ENCODE measurements around the gene EEF1A2. TPM values are rescaled to one million over a fixed set of nuclear protein-coding genes. Genes with fewer than 3 reads are reported as not detected.
"Not testable (repeated sequence)": the region's sequence is repeated elsewhere in the genome, so short reads cannot be mapped to it uniquely, and the experiment has no call there.

The EEF1A2 gene
- total RNA-seq, 2 experiments from 2014 or later, result 1.1 to 1.7 TPM

DNA sequence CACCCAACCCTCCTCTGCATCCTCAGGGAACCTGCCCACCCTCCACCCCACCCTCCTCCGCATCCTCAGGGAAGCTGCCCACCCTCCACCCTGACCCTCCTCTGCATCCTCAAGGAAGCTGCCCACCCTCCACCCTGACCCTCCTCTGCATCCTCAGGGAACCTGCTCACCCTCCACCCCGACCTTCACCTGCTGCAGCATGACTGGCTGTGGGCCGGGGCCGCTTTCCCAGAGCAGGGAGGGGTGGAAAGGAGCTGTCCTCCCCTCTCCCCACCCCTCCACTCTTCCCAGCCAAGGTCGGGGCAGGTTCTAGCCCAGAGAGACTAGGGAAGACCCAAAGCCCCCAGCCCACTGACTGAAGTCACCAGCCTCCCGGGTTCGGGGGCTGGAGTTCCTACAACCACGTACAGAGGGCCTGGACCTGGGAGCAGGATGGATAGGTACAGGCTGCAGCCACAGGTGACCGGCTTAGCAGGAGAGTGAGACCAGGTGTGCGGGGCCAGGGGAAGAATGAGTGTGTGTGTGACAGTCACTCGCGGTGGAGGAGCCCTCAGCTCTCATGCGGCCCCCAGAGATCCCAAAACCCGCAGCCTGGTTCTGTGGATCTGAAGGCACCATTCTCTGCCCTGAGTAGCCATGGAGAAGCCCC is 11.6 kb downstream of the EEF1A2 start:
- H3K4me1 Mint-ChIP-seq (ENCODE audit: low read depth), result peaks cover 1% of the 10 kb centered on the region
- no peak for DNase-seq
- H3K9me3 Mint-ChIP-seq, result no peaks in the 10 kb centered on the region
- no peak overlapping the region for H3K4me3 Mint-ChIP-seq
- no peaks in the 10 kb centered on the region for H3K36me3 Mint-ChIP-seq
- no peak overlapping the region for H3K27ac Mint-ChIP-seq
- ChIA-PET CTCF (interaction anchor here (1.0 kb wide), 1 partner anchor 10 kb away, joined by 4 read pairs; no protein-coding TSS in a partner anchor), POLR2A (no interaction called here)
- peaks cover 27% of the 10 kb centered on the region for H3K27me3 Mint-ChIP-seq
- intact Hi-C loops (cut with micrococcal nuclease), result no loop called here

DNA sequence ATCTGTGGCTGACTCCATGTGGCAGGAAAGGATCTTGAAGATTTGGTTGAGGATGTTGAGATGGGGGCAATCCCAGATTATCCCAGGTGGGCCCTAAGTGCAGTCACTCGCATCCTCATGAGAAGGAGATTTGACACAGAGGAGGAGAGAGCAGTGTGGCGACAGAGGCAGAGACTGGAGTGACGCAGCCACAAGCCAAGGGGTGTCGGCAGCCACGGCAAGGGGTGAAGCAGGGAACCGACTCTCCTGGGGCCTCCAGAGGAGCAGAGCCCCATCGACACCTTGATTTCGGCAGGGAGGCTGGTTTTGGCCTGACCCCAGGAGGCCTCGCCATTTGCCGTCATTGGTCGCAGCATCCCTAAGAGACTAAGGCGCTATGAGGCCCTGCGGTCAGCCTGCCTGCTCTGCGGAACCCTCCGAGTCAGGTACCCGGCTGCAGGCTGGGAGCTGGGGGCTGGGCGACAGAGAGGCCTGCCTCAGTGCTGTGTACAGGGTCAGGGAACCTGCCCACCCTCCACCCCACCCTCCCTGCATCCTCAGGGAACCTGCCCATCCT is 12.5 kb downstream of the EEF1A2 start:
- Mint-ChIP-seq H3K9me3 (no peaks in the 10 kb centered on the region), H3K4me1 (ENCODE audit: low read depth) (peaks cover 1% of the 10 kb centered on the region), H3K36me3 (no peaks in the 10 kb centered on the region), H3K27me3 (peaks cover 27% of the 10 kb centered on the region), H3K4me3 (no peak overlapping the region), H3K27ac (no peak overlapping the region)
- no peak for DNase-seq
- intact Hi-C loops (cut with micrococcal nuclease), result no loop called here
- CTCF ChIA-PET, result interaction anchor here (1.0 kb wide), 1 partner anchor 10 kb away, joined by 4 read pairs; no protein-coding TSS in a partner anchor
- POLR2A ChIA-PET, result no interaction called here

DNA sequence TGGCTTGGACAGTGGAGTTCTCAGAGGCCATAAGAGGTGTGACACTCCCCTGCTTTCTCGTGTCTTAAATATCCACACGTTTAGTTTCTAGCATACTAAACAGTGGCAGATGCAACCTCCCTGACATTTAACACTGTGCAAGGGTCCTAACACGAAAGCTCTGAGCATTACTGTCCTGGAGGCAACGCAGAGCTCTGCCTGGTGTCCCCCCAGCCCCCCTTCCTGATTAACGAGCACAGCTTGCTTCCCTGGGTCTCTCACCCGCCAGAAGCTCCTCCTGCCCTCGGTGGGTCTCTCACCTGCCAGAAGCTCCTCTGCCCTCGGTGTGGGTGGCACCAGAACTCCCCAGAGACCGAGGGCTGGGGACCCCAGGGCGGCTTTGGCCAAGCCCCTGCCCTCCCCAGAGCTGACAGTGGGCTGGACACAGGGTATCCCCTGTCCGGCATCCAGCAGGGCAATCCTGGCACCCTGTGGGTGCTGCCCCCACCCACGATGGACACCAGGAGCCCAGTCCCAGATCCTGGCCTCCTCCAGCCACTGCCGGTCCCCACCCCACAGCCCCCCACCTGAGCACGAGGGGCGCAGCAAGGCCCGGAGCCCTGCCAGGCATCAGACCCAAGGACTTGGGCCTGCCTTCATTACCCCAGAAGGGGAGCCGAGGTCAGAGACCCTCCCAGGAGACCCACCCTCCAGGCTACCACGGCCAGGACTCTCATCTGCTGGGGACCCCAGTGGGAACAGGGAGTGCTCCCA is 14.1 kb downstream of the EEF1A2 start:
- intact Hi-C loops (cut with micrococcal nuclease), result no loop called here
- Mint-ChIP-seq H3K27me3 (peaks cover 30% of the 10 kb centered on the region), H3K4me3 (no peak overlapping the region), H3K4me1 (ENCODE audit: low read depth) (peaks cover 1% of the 10 kb centered on the region), H3K27ac (no peak overlapping the region), H3K9me3 (no peaks in the 10 kb centered on the region), H3K36me3 (no peaks in the 10 kb centered on the region)
- ChIA-PET CTCF (interaction anchor here (0.6 to 1.3 kb wide), 2 partner anchors 12 to 14 kb away, joined by 3 to 8 read pairs; no protein-coding TSS in a partner anchor), POLR2A (no interaction called here)
- no peak for DNase-seq

DNA sequence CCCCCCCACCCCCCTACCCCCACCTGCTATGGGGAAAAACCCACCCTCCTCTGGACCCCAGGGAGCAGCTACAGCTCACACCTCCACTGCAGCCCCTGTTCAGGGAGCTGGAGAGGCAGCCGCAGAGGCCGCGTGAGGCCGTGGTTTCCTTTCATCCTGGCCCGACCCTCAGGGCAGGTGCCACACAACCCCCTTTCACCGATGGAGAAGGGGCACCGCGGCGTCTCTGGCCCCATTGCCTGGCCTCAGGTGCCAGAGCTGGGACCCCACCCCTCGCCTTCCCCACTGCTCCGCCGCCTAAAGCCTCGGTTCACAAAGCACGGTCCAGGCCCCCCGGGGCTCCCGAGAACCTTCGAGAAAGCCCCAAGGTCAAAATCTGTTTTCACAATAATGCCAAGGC is 14.6 kb downstream of the EEF1A2 start:
- H3K36me3 Mint-ChIP-seq, result no peaks in the 10 kb centered on the region

DNA sequence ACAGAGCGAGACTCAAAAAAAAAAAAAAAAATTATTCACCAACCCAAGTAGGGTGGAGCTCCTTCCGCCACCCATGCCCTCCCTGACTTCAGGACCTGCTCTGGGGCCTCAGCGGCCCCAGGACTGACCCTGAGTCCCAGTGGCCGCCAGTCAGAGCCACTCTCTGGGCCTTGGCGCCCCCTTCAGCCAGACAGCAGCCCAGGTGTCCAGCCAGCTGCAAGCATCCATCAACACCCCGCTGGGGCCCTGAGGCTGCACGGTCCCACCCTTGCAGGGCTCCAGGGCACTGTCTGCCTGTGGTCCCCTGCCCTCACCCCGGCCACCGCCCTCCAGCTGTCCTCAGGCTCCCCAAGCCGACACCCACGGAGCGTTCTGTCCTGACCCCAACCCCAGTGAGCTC is 15.0 kb downstream of the EEF1A2 start:
- Mint-ChIP-seq H3K27me3 (peaks cover 30% of the 10 kb centered on the region), H3K4me1 (ENCODE audit: low read depth) (peaks cover 1% of the 10 kb centered on the region), H3K27ac (no peak overlapping the region), H3K9me3 (no peaks in the 10 kb centered on the region), H3K36me3 (no peaks in the 10 kb centered on the region), H3K4me3 (no peak overlapping the region)
- CTCF ChIA-PET, result interaction anchor here (1.3 kb wide), 1 partner anchor 13 kb away, joined by 8 read pairs; no protein-coding TSS in a partner anchor
- POLR2A ChIA-PET, result interaction anchor here (0.7 kb wide), 1 partner anchor 13 kb away, joined by 3 read pairs; no protein-coding TSS in a partner anchor
- intact Hi-C loops (cut with micrococcal nuclease), result loop anchor here (1.0 kb wide), 1 partner anchor 49 kb away; no protein-coding TSS in a partner anchor
- DNase-seq, result no peak

More for the DNA sequence above, 14.6 kb downstream of the EEF1A2 start:
- Mint-ChIP-seq H3K9me3 (no peaks in the 10 kb centered on the region), H3K27ac (no peak overlapping the region), H3K4me3 (no peak overlapping the region), H3K27me3 (peaks cover 31% of the 10 kb centered on the region), H3K4me1 (ENCODE audit: low read depth) (peaks cover 1% of the 10 kb centered on the region)
- POLR2A ChIA-PET, result no interaction called here
- intact Hi-C loops (cut with micrococcal nuclease), result no loop called here
- DNase-seq, result no peak
- CTCF ChIA-PET, result interaction anchor here (0.6 to 1.3 kb wide), 2 partner anchors 12 to 14 kb away, joined by 3 to 8 read pairs; no protein-coding TSS in a partner anchor

DNA sequence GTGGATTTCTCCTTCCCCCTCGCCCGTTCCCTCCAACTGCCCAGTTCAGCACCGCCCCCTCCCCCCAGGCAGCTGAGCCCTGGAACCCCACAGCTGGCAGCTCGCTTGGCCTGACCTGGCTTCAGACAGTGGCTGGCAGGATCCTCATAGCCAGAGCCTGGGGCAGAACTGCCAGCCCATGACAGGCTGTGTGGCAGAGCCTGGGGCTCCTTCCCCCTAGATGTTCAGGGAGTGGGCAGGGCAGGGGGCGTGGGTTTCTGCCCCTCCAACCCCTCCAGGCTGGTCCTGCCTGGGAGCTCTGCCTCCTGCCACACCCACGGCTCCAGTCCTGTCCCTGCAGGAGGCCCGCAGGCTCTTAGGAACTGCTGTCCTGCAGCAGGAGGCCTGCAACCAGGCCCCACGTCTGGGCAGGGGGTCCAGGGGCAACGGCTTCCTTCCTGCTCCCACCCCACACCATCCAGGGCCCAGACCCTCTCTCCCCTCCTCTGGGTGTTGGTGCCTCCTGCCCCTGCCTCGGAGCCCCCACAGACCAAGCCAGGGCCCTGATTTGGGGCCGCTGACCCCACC is 16.8 kb downstream of the EEF1A2 start:
- no peak for DNase-seq
- Mint-ChIP-seq H3K36me3 (no peaks in the 10 kb centered on the region), H3K4me1 (ENCODE audit: low read depth) (peaks cover 1% of the 10 kb centered on the region), H3K9me3 (no peaks in the 10 kb centered on the region), H3K27me3 (peaks cover 35% of the 10 kb centered on the region), H3K4me3 (no peak overlapping the region), H3K27ac (no peak overlapping the region)
- ChIA-PET POLR2A (no interaction called here), CTCF (interaction anchor here (0.7 kb wide), 1 partner anchor 14 kb away, joined by 5 read pairs; no protein-coding TSS in a partner anchor)
- intact Hi-C loops (cut with micrococcal nuclease), result no loop called here

DNA sequence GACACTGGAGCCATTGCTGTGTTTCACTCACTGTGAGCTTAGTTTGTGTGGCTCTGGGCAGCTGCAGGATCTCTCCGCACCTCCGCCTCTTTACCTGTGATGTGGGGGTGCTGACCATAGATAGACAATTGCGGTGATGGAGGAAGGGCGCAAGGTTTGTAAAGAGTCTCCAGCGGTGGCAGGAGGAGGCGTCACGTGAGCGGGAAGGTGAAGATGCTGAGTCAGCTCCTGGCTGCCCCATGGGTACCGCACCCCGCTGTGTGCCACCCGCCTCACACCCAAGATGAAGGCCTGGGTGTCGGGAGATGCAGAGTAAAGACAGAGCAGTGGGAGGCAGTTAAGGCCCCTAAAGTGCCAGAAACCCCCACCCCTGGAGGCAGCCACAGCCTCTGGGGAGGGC is 17.4 kb downstream of the EEF1A2 start:
- DNase-seq, result no peak
- POLR2A ChIA-PET, result no interaction called here
- Mint-ChIP-seq H3K36me3 (no peaks in the 10 kb centered on the region), H3K4me3 (no peak overlapping the region), H3K9me3 (no peaks in the 10 kb centered on the region), H3K4me1 (ENCODE audit: low read depth) (peaks cover 1% of the 10 kb centered on the region), H3K27me3 (peaks cover 38% of the 10 kb centered on the region), H3K27ac (no peak overlapping the region)
- CTCF ChIA-PET, result no interaction called here
- intact Hi-C loops (cut with micrococcal nuclease), result no loop called here

DNA sequence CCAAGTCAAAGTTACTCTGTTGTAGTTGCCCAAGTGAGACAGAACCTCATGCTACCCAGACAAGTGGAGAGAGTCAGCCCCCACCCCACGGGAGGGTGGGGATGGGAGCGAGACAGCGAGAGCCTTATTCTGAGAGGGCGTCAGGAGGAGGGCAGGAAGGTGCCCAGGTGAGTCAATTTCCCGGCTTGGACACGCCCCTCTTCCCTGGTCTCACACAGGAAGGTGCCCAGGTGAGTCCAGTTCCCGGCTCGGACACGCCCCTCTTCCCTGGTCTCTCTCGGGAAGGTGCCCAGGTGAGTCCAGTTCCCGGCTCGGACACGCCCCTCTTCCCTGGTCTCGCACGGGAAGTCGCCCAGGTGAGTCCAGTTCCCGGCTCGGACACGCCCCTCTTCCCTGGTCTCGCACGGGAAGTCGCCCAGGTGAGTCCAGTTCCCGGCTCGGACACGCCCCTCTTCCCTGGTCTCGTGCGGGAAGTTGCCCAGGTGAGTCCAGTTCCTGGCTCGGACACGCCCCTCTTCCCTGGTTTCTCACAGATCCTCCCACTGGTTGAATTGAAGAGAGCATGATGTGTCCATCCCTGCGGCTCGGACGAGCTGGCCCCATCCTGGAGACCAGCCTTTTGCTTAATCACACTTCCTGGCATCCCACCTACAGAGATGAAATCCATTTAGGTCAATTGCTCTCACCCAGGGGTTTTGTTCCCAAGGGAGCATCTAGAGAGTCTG is 19.0 kb downstream of the EEF1A2 start:
- H3K36me3 Mint-ChIP-seq; H3K9me3 Mint-ChIP-seq; POLR2A ChIA-PET; H3K27ac Mint-ChIP-seq; H3K4me1 Mint-ChIP-seq (ENCODE audit: low read depth); intact Hi-C loops (cut with micrococcal nuclease); H3K4me3 Mint-ChIP-seq; DNase-seq: not testable (repeated sequence)
- peaks cover 44% of the 10 kb centered on the region for H3K27me3 Mint-ChIP-seq
- CTCF ChIA-PET, result interaction anchor here (0.6 kb wide), 1 partner anchor 58 kb away, joined by 3 read pairs; no protein-coding TSS in a partner anchor

DNA sequence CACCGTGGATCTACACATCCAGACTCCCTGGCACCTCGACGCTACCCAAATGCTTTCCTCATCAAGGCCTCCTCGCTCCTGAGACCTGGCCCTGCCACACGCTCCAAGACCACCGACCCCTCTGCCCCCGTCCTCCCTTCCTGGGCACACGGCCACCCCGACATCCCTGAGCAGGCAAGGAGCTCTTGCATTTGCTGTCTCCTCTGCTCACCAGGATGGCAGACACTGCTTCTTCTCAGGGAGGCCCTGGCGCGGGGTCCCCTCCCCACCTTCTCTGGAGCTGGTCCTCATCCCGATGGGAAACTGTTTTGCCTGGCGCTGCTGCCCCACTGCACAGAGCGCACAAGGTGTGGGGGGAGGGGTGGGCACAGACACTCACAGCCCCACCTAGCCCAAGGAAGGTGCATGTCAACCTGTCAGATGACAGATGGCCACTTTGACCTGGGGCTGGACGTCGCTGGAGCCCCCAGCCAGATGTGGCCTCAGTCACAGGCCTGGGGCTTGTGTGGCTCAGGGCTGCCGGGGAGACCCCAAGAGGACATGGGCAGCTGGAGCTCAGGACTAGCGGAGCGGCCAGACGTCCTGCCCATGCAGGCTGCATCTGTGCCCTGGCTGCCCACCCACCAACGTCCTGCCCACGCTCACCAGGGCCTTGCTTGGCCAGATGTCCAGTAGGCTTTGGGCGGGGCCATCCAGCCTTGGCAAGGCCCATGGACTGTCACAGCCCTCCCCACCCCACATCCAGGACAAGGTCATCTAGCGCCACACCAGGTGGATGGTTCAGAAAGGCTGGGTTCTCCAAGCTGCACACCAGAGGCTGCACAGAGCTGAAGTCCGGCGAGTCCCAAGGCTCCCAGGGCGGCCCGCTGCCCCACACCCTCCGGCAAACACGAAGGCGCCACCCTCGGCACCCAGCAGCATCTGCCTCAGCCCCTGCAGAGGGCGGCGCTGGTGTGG is 20.3 kb downstream of the EEF1A2 start:
- intact Hi-C loops (cut with micrococcal nuclease), result no loop called here
- Mint-ChIP-seq H3K27me3 (peaks cover 49% of the 10 kb centered on the region), H3K27ac (no peak overlapping the region), H3K9me3 (no peaks in the 10 kb centered on the region), H3K36me3 (no peaks in the 10 kb centered on the region), H3K4me3 (no peak overlapping the region), H3K4me1 (ENCODE audit: low read depth) (peaks cover 7% of the 10 kb centered on the region)
- ChIA-PET POLR2A (no interaction called here), CTCF (interaction anchor here (1.1 kb wide), 1 partner anchor 308 kb away, joined by 4 read pairs; no protein-coding TSS in a partner anchor)
- DNase-seq, result no peak

DNA sequence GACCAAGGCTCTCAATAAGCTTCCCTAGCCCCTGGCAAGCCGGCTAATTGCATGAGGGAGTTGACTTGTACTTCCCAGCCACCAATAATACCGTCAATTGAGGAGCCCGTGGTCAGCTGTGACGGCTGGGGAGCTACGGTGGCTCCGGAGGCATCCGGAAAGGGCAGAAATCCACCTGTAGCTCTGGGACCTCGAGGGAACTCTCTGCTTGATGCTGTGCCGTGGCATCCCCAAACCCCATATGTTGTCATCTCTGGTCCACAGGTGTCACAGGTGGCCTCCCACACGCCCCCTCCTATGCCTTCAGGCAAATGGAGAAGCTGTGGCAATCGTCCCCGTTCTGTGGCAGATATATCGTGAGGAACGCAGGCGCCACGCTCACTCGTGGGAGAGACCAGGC is 20.9 kb downstream of the EEF1A2 start:
- Mint-ChIP-seq H3K36me3 (no peaks in the 10 kb centered on the region), H3K27me3 (peaks cover 49% of the 10 kb centered on the region), H3K4me1 (ENCODE audit: low read depth) (peaks cover 6% of the 10 kb centered on the region), H3K9me3 (no peaks in the 10 kb centered on the region), H3K4me3 (no peak overlapping the region), H3K27ac (no peak overlapping the region)
- POLR2A ChIA-PET, result no interaction called here
- CTCF ChIA-PET, result interaction anchor here (1.1 kb wide), 1 partner anchor 308 kb away, joined by 4 read pairs; no protein-coding TSS in a partner anchor
- DNase-seq, result no peak
- intact Hi-C loops (cut with micrococcal nuclease), result no loop called here

DNA sequence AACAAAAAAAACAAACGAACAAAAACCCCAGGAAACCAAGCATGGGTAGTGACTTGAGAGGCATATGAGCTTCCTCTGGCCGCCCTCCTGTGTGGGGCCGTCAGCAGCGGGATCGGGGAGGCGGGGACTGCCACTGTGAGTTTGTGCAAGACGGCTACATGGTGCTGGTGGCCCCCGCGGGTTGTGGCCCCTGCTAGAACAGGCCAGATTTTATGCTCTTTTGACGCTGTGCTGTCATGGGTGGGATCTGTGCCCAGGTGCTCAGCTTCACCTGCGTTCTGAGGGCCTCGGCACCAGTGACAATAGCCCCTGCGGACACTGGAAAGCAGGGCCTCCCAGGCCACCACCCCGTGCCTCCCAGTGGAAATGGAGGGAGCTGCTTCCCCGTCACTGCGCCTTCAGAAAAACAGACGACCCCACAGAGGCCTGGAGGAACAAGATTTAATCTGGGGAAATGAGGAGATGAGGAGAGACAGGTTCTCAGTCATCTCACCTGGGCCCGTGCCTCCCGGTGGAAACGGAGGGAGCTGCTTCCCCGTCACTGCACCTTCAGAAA is 21.7 kb downstream of the EEF1A2 start:
- Mint-ChIP-seq H3K4me1 (ENCODE audit: low read depth) (peaks cover 5% of the 10 kb centered on the region), H3K27me3 (peaks cover 42% of the 10 kb centered on the region), H3K36me3 (no peaks in the 10 kb centered on the region), H3K27ac (no peak overlapping the region), H3K9me3 (no peaks in the 10 kb centered on the region), H3K4me3 (no peak overlapping the region)
- no peak for DNase-seq
- POLR2A ChIA-PET, result no interaction called here
- intact Hi-C loops (cut with micrococcal nuclease), result no loop called here
- CTCF ChIA-PET, result no interaction called here
